Skeletal muscle tissue (tissue), 4 donors: Measurements from ENCODE around the gene TTC21B. TPM values are rescaled to one million over a fixed set of nuclear protein-coding genes. Genes with fewer than 3 reads are reported as not detected.

Experiments
- H3K27ac ChIP-seq: one replicate; pipeline ENCODE4 v1.7.0; 2013; ENCODE audit warnings: mild to moderate bottlenecking, low read depth, low read length, inconsistent platforms
- H3K27me3 ChIP-seq, 3 donors: one replicate each; pipeline ENCODE4 v1.7.0; 2013; ENCODE audit warnings: low read length in 3 of 3; ENCODE audit not compliant: control insufficient read depth in 3 of 3, insufficient read depth in 3 of 3
- H3K36me3 ChIP-seq, 3 donors: one replicate each; pipeline ENCODE4 v1.7.0; 2013; ENCODE audit warnings: low read length in 3 of 3; ENCODE audit not compliant: control insufficient read depth in 3 of 3, insufficient read depth in 3 of 3
- H3K4me1 ChIP-seq, 3 donors: one replicate each; pipeline ENCODE4 v1.7.0; 2013; ENCODE audit warnings: low read length in 3 of 3, mild to moderate bottlenecking in 3 of 3; ENCODE audit not compliant: control insufficient read depth in 3 of 3, insufficient read depth in 3 of 3
- H3K4me3 ChIP-seq, 3 donors: one replicate each; pipeline ENCODE4 v1.7.0; 2013; ENCODE audit warnings: low read length in 3 of 3
- H3K9ac ChIP-seq, 3 donors: one replicate each; pipeline ENCODE4 v1.7.0; 2013; ENCODE audit warnings: low read length in 3 of 3, mild to moderate bottlenecking in 3 of 3, moderate library complexity in 2 of 3, low read depth in 1 of 3
- H3K9me3 ChIP-seq, 3 donors: one replicate each; pipeline ENCODE4 v1.7.0; 2013; ENCODE audit warnings: low read length in 3 of 3; ENCODE audit not compliant: control insufficient read depth in 3 of 3
- total RNA-seq: library from RNA; depleted of rRNA; stranded (reverse); fragments of >200 nt; gene quantifications from one replicate; pipeline ENCODE4 v1.2.3, GENCODE V29; 2014
- donor health status: Osteomylitis.

Gene TTC21B
- total RNA-seq, 1 donor from 2014 or later: 50.1 TPM

GRCh38 chr2:165904432-165904831, 49.1 kb downstream of the TTC21B start:
- H3K4me1 ChIP-seq: no peaks in the 10 kb centered on the region
- H3K9ac ChIP-seq: no peak overlapping the region
- H3K9me3 ChIP-seq: no peaks in the 10 kb centered on the region
- H3K27ac ChIP-seq: no peak overlapping the region
- peaks cover 5 to 31% (median 7%) of the 10 kb centered on the region in 3 donors for H3K36me3 ChIP-seq
- no peak overlapping the region for H3K4me3 ChIP-seq
- H3K27me3 ChIP-seq: no peaks in the 10 kb centered on the region

- H3K4me1 ChIP-seq: no peaks in the 10 kb centered on the region
- H3K27ac ChIP-seq: no peak overlapping the region
- H3K9ac ChIP-seq: no peak overlapping the region
- H3K4me3 ChIP-seq: no peak overlapping the region
- no peaks in the 10 kb centered on the region for H3K9me3 ChIP-seq
- H3K36me3 ChIP-seq: peaks cover 9 to 35% (median 11%) of the 10 kb centered on the region in 3 donors
- no peaks in the 10 kb centered on the region for H3K27me3 ChIP-seq
These were observed 50.2 kb downstream of the TTC21B start for GRCh38 chr2:165903406-165903805.

GRCh38 chr2:165902934-165903333, 50.6 kb downstream of the TTC21B start:
- no peaks in the 10 kb centered on the region for H3K27me3 ChIP-seq
- no peak overlapping the region for H3K4me3 ChIP-seq
- no peak overlapping the region for H3K27ac ChIP-seq
- no peaks in the 10 kb centered on the region for H3K9me3 ChIP-seq
- H3K36me3 ChIP-seq: peaks cover 12 to 40% (median 16%) of the 10 kb centered on the region in 3 donors
- H3K4me1 ChIP-seq: no peaks in the 10 kb centered on the region
- H3K9ac ChIP-seq: no peak overlapping the region

GRCh38 chr2:165901620-165902298, 51.8 kb downstream of the TTC21B start:
- no peak overlapping the region for H3K9ac ChIP-seq
- no peak overlapping the region for H3K4me3 ChIP-seq
- H3K36me3 ChIP-seq: peaks cover 21 to 47% (median 22%) of the 10 kb centered on the region in 3 donors
- no peaks in the 10 kb centered on the region for H3K9me3 ChIP-seq
- H3K27me3 ChIP-seq: no peaks in the 10 kb centered on the region
- H3K4me1 ChIP-seq: no peaks in the 10 kb centered on the region
- no peak overlapping the region for H3K27ac ChIP-seq

- no peaks in the 10 kb centered on the region for H3K27me3 ChIP-seq
- peaks cover 20 to 52% (median 28%) of the 10 kb centered on the region in 3 donors for H3K36me3 ChIP-seq
- no peak overlapping the region for H3K4me3 ChIP-seq
- no peaks in the 10 kb centered on the region for H3K4me1 ChIP-seq
- no peak overlapping the region for H3K9ac ChIP-seq
- H3K9me3 ChIP-seq: no peaks in the 10 kb centered on the region
- H3K27ac ChIP-seq: no peak overlapping the region
These were observed 54.3 kb downstream of the TTC21B start for GRCh38 chr2:165899311-165899710.

GRCh38 chr2:165898381-165898780, 55.2 kb downstream of the TTC21B start:
- H3K9ac ChIP-seq: no peak overlapping the region
- peaks cover 24 to 55% (median 35%) of the 10 kb centered on the region in 3 donors for H3K36me3 ChIP-seq
- H3K9me3 ChIP-seq: no peaks in the 10 kb centered on the region
- no peaks in the 10 kb centered on the region for H3K27me3 ChIP-seq
- no peak overlapping the region for H3K27ac ChIP-seq
- no peaks in the 10 kb centered on the region for H3K4me1 ChIP-seq
- H3K4me3 ChIP-seq: no peak overlapping the region

GRCh38 chr2:165897726-165898125, 55.9 kb downstream of the TTC21B start:
- H3K4me1 ChIP-seq: no peaks in the 10 kb centered on the region
- H3K4me3 ChIP-seq: no peak overlapping the region
- H3K9me3 ChIP-seq: no peaks in the 10 kb centered on the region
- no peak overlapping the region for H3K27ac ChIP-seq
- no peak overlapping the region for H3K9ac ChIP-seq
- no peaks in the 10 kb centered on the region for H3K27me3 ChIP-seq
- H3K36me3 ChIP-seq: peaks cover 24 to 57% (median 35%) of the 10 kb centered on the region in 3 donors

- Histone ChIP-seq H3K9ac (no peak overlapping the region), H3K27me3 (no peaks in the 10 kb centered on the region), H3K36me3 (peaks cover 24 to 59% (median 35%) of the 10 kb centered on the region in 3 donors), H3K4me1 (no peaks in the 10 kb centered on the region), H3K27ac (no peak overlapping the region), H3K4me3 (no peak overlapping the region), H3K9me3 (no peaks in the 10 kb centered on the region)
These were observed 56.5 kb downstream of the TTC21B start for GRCh38 chr2:165897074-165897473.

GRCh38 chr2:165895974-165896373, 57.6 kb downstream of the TTC21B start:
- no peaks in the 10 kb centered on the region for H3K27me3 ChIP-seq
- no peak overlapping the region for H3K27ac ChIP-seq
- no peak overlapping the region for H3K9ac ChIP-seq
- no peaks in the 10 kb centered on the region for H3K9me3 ChIP-seq
- peaks cover 24 to 55% (median 35%) of the 10 kb centered on the region in 3 donors for H3K36me3 ChIP-seq
- no peaks in the 10 kb centered on the region for H3K4me1 ChIP-seq
- no peak overlapping the region for H3K4me3 ChIP-seq

- Histone ChIP-seq H3K27me3 (no peaks in the 10 kb centered on the region), H3K9ac (no peak overlapping the region), H3K27ac (no peak overlapping the region), H3K9me3 (no peaks in the 10 kb centered on the region), H3K36me3 (peaks cover 19 to 51% (median 30%) of the 10 kb centered on the region in 3 donors), H3K4me1 (no peaks in the 10 kb centered on the region), H3K4me3 (no peak overlapping the region)
These were observed 60.0 kb downstream of the TTC21B start for GRCh38 chr2:165893556-165893955.
